ENCODE data around the gene CAMK1D. TPM values are rescaled to one million over a fixed set of nuclear protein-coding genes. Genes with fewer than 3 reads are reported as not detected.

The CAMK1D gene
- total RNA-seq, 4 donors from 2014 or later, result 13.5 to 21.4 (median 15.7) TPM

DNA sequence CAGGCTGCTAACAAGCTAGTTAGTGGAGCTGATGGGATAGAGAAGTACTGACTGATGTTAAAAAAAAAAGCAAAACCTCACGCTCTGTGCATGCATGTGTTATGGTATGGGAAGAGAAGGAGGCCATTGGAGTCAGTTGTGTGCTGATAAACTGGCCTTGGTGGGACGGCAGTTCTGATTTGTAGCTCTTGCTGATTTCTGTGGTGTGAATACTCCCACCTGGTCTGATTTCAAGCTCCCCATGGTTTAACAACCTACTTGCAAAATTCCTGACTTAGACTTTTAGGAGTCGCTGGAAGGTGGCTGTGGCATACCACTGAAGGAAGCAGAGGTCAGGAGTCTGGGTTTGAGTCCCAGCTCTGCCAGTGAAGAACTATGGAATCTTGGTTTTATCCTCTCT lies 15.2 kb downstream of the CAMK1D start:
- intact Hi-C loops (cut with DNase I; ENCODE audit: low total_unique reads), result no loop called here
- no peaks in the 10 kb centered on the region for H3K27me3 ChIP-seq
- in situ Hi-C loops (cut with MboI; ENCODE audit: low pct_ligation_motif_present in 1 of 4, low pct_unique_long_range_greater_than_20kb in 1 of 4, low sequenced_read_pairs in 3 of 4), result no loop called here
- TF ChIP-seq EP300 (IDR thresholded peaks at IDR 0.05; ENCODE audit: low read depth) (no peak), POLR2AphosphoS5 (IDR thresholded peaks at IDR 0.05) (no peak), CTCF (IDR thresholded peaks at IDR 0.05) (no peak), POLR2A (IDR thresholded peaks at IDR 0.05) (no peak)
- H3K4me3 ChIP-seq, result no peak overlapping the region
- DNase-seq, result no peak
- no peaks in the 10 kb centered on the region for H3K36me3 ChIP-seq
- H3K4me1 ChIP-seq, result peaks cover under 1 to 15% (median 1%) of the 10 kb centered on the region in 4 donors
- H3K27ac ChIP-seq, result no peak overlapping the region
- WGBS, 2 donors (ENCODE audit: low coverage in 1 of 2), result 95 to 100% methylated on average over 2 to 3 of the region's 3 CpGs
- no peaks in the 10 kb centered on the region for H3K9me3 ChIP-seq

DNA sequence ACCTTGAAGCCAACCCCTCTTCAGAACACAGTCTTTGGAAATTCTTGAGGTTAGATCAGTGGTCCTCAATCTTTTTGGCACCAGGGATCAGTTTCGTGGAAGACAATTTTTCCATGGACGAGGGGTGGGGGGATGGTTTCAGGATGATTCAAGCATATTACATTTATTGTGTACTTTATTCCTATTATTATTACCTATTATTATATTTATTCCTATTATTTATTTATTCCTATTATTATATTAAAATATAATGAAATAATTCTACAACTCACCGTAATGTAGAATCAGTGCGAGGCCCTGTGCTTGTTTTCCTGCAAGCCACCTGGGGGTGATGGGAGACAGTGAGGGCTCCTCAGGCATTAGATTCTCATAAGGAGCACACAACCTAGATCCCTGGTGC lies 17.9 kb downstream of the CAMK1D start:
- Histone ChIP-seq H3K9me3 (no peaks in the 10 kb centered on the region), H3K27me3 (no peaks in the 10 kb centered on the region), H3K36me3 (no peaks in the 10 kb centered on the region), H3K4me3 (no peak overlapping the region), H3K27ac (no peak overlapping the region), H3K4me1 (peaks cover 0 to 14% (median 0%) of the 10 kb centered on the region in 4 donors)
- 95 to 97% methylated on average over 4 of the region's 4 CpGs for WGBS, 2 donors (ENCODE audit: low coverage in 1 of 2)
- TF ChIP-seq POLR2A (IDR thresholded peaks at IDR 0.05) (no peak), CTCF (IDR thresholded peaks at IDR 0.05) (no peak), EP300 (IDR thresholded peaks at IDR 0.05; ENCODE audit: low read depth) (no peak), POLR2AphosphoS5 (IDR thresholded peaks at IDR 0.05) (no peak)
- intact Hi-C loops (cut with DNase I; ENCODE audit: low total_unique reads), result no loop called here
- no peak for DNase-seq
- in situ Hi-C loops (cut with MboI; ENCODE audit: low pct_ligation_motif_present in 1 of 4, low pct_unique_long_range_greater_than_20kb in 1 of 4, low sequenced_read_pairs in 3 of 4), result no loop called here

GRCh38 chr10:12369982-12370381 lies 20.6 kb downstream of the CAMK1D start:
- DNase-seq, result no peak
- Histone ChIP-seq H3K27ac (no peak overlapping the region), H3K4me3 (no peak overlapping the region), H3K36me3 (no peaks in the 10 kb centered on the region), H3K9me3 (no peaks in the 10 kb centered on the region), H3K4me1 (peaks cover 0 to 14% (median 0%) of the 10 kb centered on the region in 4 donors), H3K27me3 (no peaks in the 10 kb centered on the region)
- 97% methylated on average over 8 of the region's 8 CpGs for WGBS, 2 donors (ENCODE audit: low coverage in 1 of 2)
- TF ChIP-seq POLR2AphosphoS5 (IDR thresholded peaks at IDR 0.05) (no peak), CTCF (IDR thresholded peaks at IDR 0.05) (no peak), POLR2A (IDR thresholded peaks at IDR 0.05) (no peak), EP300 (IDR thresholded peaks at IDR 0.05; ENCODE audit: low read depth) (no peak)
- intact Hi-C loops (cut with DNase I; ENCODE audit: low total_unique reads) (no loop called here), in situ Hi-C loops (cut with MboI; ENCODE audit: low pct_ligation_motif_present in 1 of 4, low pct_unique_long_range_greater_than_20kb in 1 of 4, low sequenced_read_pairs in 3 of 4) (no loop called here)

DNA sequence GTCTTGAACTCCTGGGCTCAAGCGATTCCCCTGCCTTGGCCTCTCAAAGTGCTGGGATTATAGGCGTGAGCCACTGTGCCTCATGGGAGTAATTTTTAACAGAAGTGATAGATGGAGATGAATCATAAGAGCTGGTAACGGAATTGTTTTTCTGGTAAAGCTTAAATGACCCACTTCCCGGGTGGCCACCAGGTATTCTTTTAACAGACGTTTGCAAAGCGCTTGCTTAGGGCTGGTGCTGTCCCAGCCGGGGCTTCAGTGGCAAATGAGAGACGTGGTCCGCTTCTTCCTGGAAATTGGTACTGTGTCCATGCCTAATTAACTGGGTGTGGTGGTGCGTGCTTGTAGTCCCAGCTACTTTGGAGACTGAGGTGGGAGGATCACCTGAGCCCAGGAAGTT lies 23.5 kb downstream of the CAMK1D start:
- WGBS, 2 donors (ENCODE audit: low coverage in 1 of 2), result 92% methylated on average over 10 of the region's 10 CpGs; no CpG with 5 or more reads in 1 of the 2 donors
- no peak for DNase-seq

More for the DNA sequence above, 23.5 kb downstream of the CAMK1D start:
- no peaks in the 10 kb centered on the region for H3K9me3 ChIP-seq
- no peak overlapping the region for H3K27ac ChIP-seq
- H3K27me3 ChIP-seq, result no peaks in the 10 kb centered on the region
- intact Hi-C loops (cut with DNase I; ENCODE audit: low total_unique reads) (no loop called here), in situ Hi-C loops (cut with MboI; ENCODE audit: low pct_ligation_motif_present in 1 of 4, low pct_unique_long_range_greater_than_20kb in 1 of 4, low sequenced_read_pairs in 3 of 4) (no loop called here)
- H3K36me3 ChIP-seq, result no peaks in the 10 kb centered on the region
- no peak for TF ChIP-seq EP300 (IDR thresholded peaks at IDR 0.05; ENCODE audit: low read depth)
- no peak for TF ChIP-seq POLR2A (IDR thresholded peaks at IDR 0.05)
- no peak for TF ChIP-seq POLR2AphosphoS5 (IDR thresholded peaks at IDR 0.05)
- TF ChIP-seq CTCF (IDR thresholded peaks at IDR 0.05), result no peak
- peaks cover 0 to 10% (median 2%) of the 10 kb centered on the region in 4 donors for H3K4me1 ChIP-seq
- H3K4me3 ChIP-seq, result no peak overlapping the region
